GM23338 (cell line): ENCODE results near the gene SUSD4.

Experiments
- CREB1 ChIP-seq: fragments of 250-450 bp; sonication (Bioruptor Pico); IDR thresholded peaks from 2 replicates; pipeline ENCODE4 v1.5.0; 2020; ENCODE audit warnings: low read depth, mild to moderate bottlenecking, moderate library complexity
- CTCF ChIP-seq, 2 experiments: fragments of 200-600 bp in 1 of 2; sonication (generic) in 1 of 2; conservative IDR thresholded peaks; 2 replicates each; pipeline versions ENCODE4 v1.5.1 to v1.6.1; 2016 to 2017; ENCODE audit warnings: antibody characterized with exemption in 2 of 2, low read depth in 2 of 2, mild to moderate bottlenecking in 2 of 2, moderate library complexity in 1 of 2
- EZH2 ChIP-seq: fragments of 200-600 bp; sonication (generic); IDR thresholded peaks from one replicate; pipeline ENCODE4 v1.8.0; 2017; ENCODE audit warnings: antibody characterized with exemption, mild to moderate bottlenecking, low read depth; ENCODE audit not compliant: unreplicated experiment
- EZH2phosphoT487 ChIP-seq: fragments of 200-600 bp; sonication (generic); IDR thresholded peaks from one replicate; pipeline ENCODE4 v1.8.1; 2018; ENCODE audit warnings: antibody characterized with exemption; ENCODE audit not compliant: unreplicated experiment
- JUNB ChIP-seq: IDR thresholded peaks from one replicate; pipeline ENCODE4 v1.6.1; 2016; ENCODE audit warnings: antibody characterized with exemption; ENCODE audit not compliant: unreplicated experiment
- POLR2AphosphoS5 ChIP-seq: IDR thresholded peaks from 2 replicates; pipeline ENCODE4 v1.6.1; 2016; ENCODE audit warnings: antibody characterized with exemption, low read depth
- REST ChIP-seq: IDR thresholded peaks from one replicate; pipeline ENCODE4 v1.6.1; 2018; ENCODE audit warnings: antibody characterized with exemption; ENCODE audit not compliant: unreplicated experiment
- ZNF331 ChIP-seq: fragments of 250-450 bp; sonication (Bioruptor Pico); IDR thresholded peaks from 2 replicates; pipeline ENCODE4 v1.5.0; 2020; ENCODE audit warnings: low read depth, mild to moderate bottlenecking, moderate library complexity

DNA sequence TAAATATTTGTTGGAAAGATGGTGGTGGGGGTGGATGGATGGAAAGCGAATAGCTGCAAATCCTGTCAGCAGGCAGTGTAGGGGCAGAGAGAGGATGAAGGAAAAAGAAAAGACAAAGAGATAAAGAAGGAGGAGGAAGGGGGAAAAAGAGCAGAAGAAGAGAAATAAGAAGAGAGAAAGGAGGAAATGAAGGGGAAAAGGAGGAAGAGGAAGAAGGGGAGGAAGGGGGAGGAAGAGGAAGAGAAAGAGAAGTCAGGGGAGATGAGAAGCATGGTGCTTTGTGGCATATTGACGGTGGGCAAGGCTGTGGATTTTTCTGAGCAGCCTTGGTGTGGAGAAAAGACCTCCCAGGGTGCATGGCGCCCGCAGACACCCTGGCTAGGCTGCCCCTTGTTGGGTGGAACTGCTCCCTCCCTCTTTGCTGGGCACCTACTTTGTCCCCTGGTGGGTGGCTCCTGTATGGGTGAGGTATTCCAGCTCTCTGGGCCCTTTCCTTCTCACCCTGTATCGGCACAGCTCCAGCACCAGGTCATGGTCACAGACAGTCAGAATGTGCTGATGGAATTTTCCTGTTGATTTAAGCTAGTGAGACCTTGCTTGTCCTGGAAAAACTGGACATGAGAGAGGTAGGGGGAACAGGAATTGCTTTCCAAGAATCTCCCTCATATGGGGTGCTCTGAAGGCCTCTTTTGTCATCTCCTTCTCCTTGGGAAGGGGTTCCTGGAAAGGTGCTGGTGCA lies 175.2 kb downstream of the SUSD4 start:
- TF ChIP-seq CTCF (conservative IDR thresholded peaks at IDR 0.05; ENCODE audit: low read depth in 2 of 2) (no peak), EZH2 (no peak), JUNB (no peak), CREB1 (CRISPR knock-in tag) (no peak), EZH2phosphoT487 (no peak), ZNF331 (CRISPR knock-in tag) (no peak), POLR2AphosphoS5 (no peak), REST (no peak)
